Measurements from ENCODE around the gene MACF1. TPM values are rescaled to one million over a fixed set of nuclear protein-coding genes. Genes with fewer than 3 reads are reported as not detected.

Gene MACF1
- total and polyA plus RNA-seq, 2 donors: 93.2 to 124 TPM

- H3K9me3 ChIP-seq (ENCODE audit: control insufficient read depth in 2 of 2, insufficient read depth in 1 of 2, low read length in 1 of 2): no peaks in the 10 kb centered on the region
- H3K4me1 ChIP-seq (ENCODE audit: control insufficient read depth in 2 of 2, insufficient read depth in 2 of 2, low read length in 2 of 2): no peaks in the 10 kb centered on the region
- no peaks in the 10 kb centered on the region for H3K27me3 ChIP-seq (ENCODE audit: control insufficient read depth in 2 of 2, insufficient read depth in 1 of 2, low read length in 1 of 2)
- no peak for DNase-seq (ENCODE audit: low read depth in 6 of 9, low spot score in 9 of 9)
- WGBS: 95% methylated on average over 3 of the region's 3 CpGs
- H3K36me3 ChIP-seq (ENCODE audit: control insufficient read depth in 2 of 2, insufficient read depth in 2 of 2, low read length in 1 of 2): peaks cover 47 to 53% of the 10 kb centered on the region in 2 donors
- no peak overlapping the region for H3K4me3 ChIP-seq (ENCODE audit: low read length in 2 of 2)
- H3K27ac ChIP-seq (ENCODE audit: low read depth in 1 of 2, low read length in 1 of 2): no peak overlapping the region
Observed at GRCh38 chr1:39293375-39294070, 89.0 kb downstream of the MACF1 start.

GRCh38 chr1:39294531-39294930 is 90.0 kb downstream of the MACF1 start:
- 98% methylated on average over 1 of the region's 1 CpG for WGBS
- H3K9me3 ChIP-seq (ENCODE audit: control insufficient read depth in 2 of 2, insufficient read depth in 1 of 2, low read length in 1 of 2): no peaks in the 10 kb centered on the region
- H3K36me3 ChIP-seq (ENCODE audit: control insufficient read depth in 2 of 2, insufficient read depth in 2 of 2, low read length in 1 of 2): peaks cover 47 to 55% of the 10 kb centered on the region in 2 donors
- DNase-seq (ENCODE audit: low read depth in 6 of 9, low spot score in 9 of 9): no peak
- no peaks in the 10 kb centered on the region for H3K4me1 ChIP-seq (ENCODE audit: control insufficient read depth in 2 of 2, insufficient read depth in 2 of 2, low read length in 2 of 2)
- H3K27me3 ChIP-seq (ENCODE audit: control insufficient read depth in 2 of 2, insufficient read depth in 1 of 2, low read length in 1 of 2): no peaks in the 10 kb centered on the region
- H3K27ac ChIP-seq (ENCODE audit: low read depth in 1 of 2, low read length in 1 of 2): no peak overlapping the region
- H3K4me3 ChIP-seq (ENCODE audit: low read length in 2 of 2): no peak overlapping the region

- Histone ChIP-seq H3K36me3 (ENCODE audit: control insufficient read depth in 2 of 2, insufficient read depth in 2 of 2, low read length in 1 of 2) (peaks cover 56 to 66% of the 10 kb centered on the region in 2 donors), H3K9me3 (ENCODE audit: control insufficient read depth in 2 of 2, insufficient read depth in 1 of 2, low read length in 1 of 2) (no peaks in the 10 kb centered on the region), H3K4me1 (ENCODE audit: control insufficient read depth in 2 of 2, insufficient read depth in 2 of 2, low read length in 2 of 2) (no peaks in the 10 kb centered on the region), H3K27ac (ENCODE audit: low read depth in 1 of 2, low read length in 1 of 2) (no peak overlapping the region), H3K4me3 (ENCODE audit: low read length in 2 of 2) (no peak overlapping the region), H3K27me3 (ENCODE audit: control insufficient read depth in 2 of 2, insufficient read depth in 1 of 2, low read length in 1 of 2) (no peaks in the 10 kb centered on the region)
- 98% methylated on average over 2 of the region's 2 CpGs for WGBS
- no peak for DNase-seq (ENCODE audit: low read depth in 6 of 9, low spot score in 9 of 9)
Observed at GRCh38 chr1:39295901-39296300, 91.4 kb downstream of the MACF1 start.

- H3K4me3 ChIP-seq (ENCODE audit: low read length in 2 of 2): no peak overlapping the region
- H3K36me3 ChIP-seq (ENCODE audit: control insufficient read depth in 2 of 2, insufficient read depth in 2 of 2, low read length in 1 of 2): peaks cover 55 to 62% of the 10 kb centered on the region in 2 donors
- H3K27ac ChIP-seq (ENCODE audit: low read depth in 1 of 2, low read length in 1 of 2): no peak overlapping the region
- 77% methylated on average over 5 of the region's 5 CpGs for WGBS
- no peaks in the 10 kb centered on the region for H3K27me3 ChIP-seq (ENCODE audit: control insufficient read depth in 2 of 2, insufficient read depth in 1 of 2, low read length in 1 of 2)
- DNase-seq (ENCODE audit: low read depth in 6 of 9, low spot score in 9 of 9): no peak
- H3K4me1 ChIP-seq (ENCODE audit: control insufficient read depth in 2 of 2, insufficient read depth in 2 of 2, low read length in 2 of 2): no peaks in the 10 kb centered on the region
- H3K9me3 ChIP-seq (ENCODE audit: control insufficient read depth in 2 of 2, insufficient read depth in 1 of 2, low read length in 1 of 2): no peaks in the 10 kb centered on the region
Observed at GRCh38 chr1:39297551-39297950, 93.1 kb downstream of the MACF1 start.

- no peak for DNase-seq (ENCODE audit: low read depth in 6 of 9, low spot score in 9 of 9)
- H3K9me3 ChIP-seq (ENCODE audit: control insufficient read depth in 2 of 2, insufficient read depth in 1 of 2, low read length in 1 of 2): no peaks in the 10 kb centered on the region
- H3K27me3 ChIP-seq (ENCODE audit: control insufficient read depth in 2 of 2, insufficient read depth in 1 of 2, low read length in 1 of 2): no peaks in the 10 kb centered on the region
- WGBS: 96% methylated on average over 5 of the region's 5 CpGs
- H3K4me3 ChIP-seq (ENCODE audit: low read length in 2 of 2): no peak overlapping the region
- peaks cover 35 to 37% of the 10 kb centered on the region in 2 donors for H3K36me3 ChIP-seq (ENCODE audit: control insufficient read depth in 2 of 2, insufficient read depth in 2 of 2, low read length in 1 of 2)
- no peak overlapping the region for H3K27ac ChIP-seq (ENCODE audit: low read depth in 1 of 2, low read length in 1 of 2)
- H3K4me1 ChIP-seq (ENCODE audit: control insufficient read depth in 2 of 2, insufficient read depth in 2 of 2, low read length in 2 of 2): no peaks in the 10 kb centered on the region
Observed at GRCh38 chr1:39301606-39302005, 97.1 kb downstream of the MACF1 start.

- WGBS: 96% methylated on average over 2 of the region's 2 CpGs
- H3K9me3 ChIP-seq (ENCODE audit: control insufficient read depth in 2 of 2, insufficient read depth in 1 of 2, low read length in 1 of 2): no peaks in the 10 kb centered on the region
- no peak for DNase-seq (ENCODE audit: low read depth in 6 of 9, low spot score in 9 of 9)
- no peaks in the 10 kb centered on the region for H3K4me1 ChIP-seq (ENCODE audit: control insufficient read depth in 2 of 2, insufficient read depth in 2 of 2, low read length in 2 of 2)
- no peak overlapping the region for H3K4me3 ChIP-seq (ENCODE audit: low read length in 2 of 2)
- no peaks in the 10 kb centered on the region for H3K27me3 ChIP-seq (ENCODE audit: control insufficient read depth in 2 of 2, insufficient read depth in 1 of 2, low read length in 1 of 2)
- H3K36me3 ChIP-seq (ENCODE audit: control insufficient read depth in 2 of 2, insufficient read depth in 2 of 2, low read length in 1 of 2): peaks cover 28 to 32% of the 10 kb centered on the region in 2 donors
- H3K27ac ChIP-seq (ENCODE audit: low read depth in 1 of 2, low read length in 1 of 2): no peak overlapping the region
Observed at GRCh38 chr1:39305555-39305954, 101.1 kb downstream of the MACF1 start.

- Histone ChIP-seq H3K36me3 (ENCODE audit: control insufficient read depth in 2 of 2, insufficient read depth in 2 of 2, low read length in 1 of 2) (peaks cover 20 to 25% of the 10 kb centered on the region in 2 donors), H3K27ac (ENCODE audit: low read depth in 1 of 2, low read length in 1 of 2) (no peak overlapping the region), H3K9me3 (ENCODE audit: control insufficient read depth in 2 of 2, insufficient read depth in 1 of 2, low read length in 1 of 2) (no peaks in the 10 kb centered on the region), H3K27me3 (ENCODE audit: control insufficient read depth in 2 of 2, insufficient read depth in 1 of 2, low read length in 1 of 2) (no peaks in the 10 kb centered on the region), H3K4me3 (ENCODE audit: low read length in 2 of 2) (no peak overlapping the region), H3K4me1 (ENCODE audit: control insufficient read depth in 2 of 2, insufficient read depth in 2 of 2, low read length in 2 of 2) (no peaks in the 10 kb centered on the region)
- no peak for DNase-seq (ENCODE audit: low read depth in 6 of 9, low spot score in 9 of 9)
- WGBS: 98% methylated on average over 6 of the region's 6 CpGs
Observed at GRCh38 chr1:39310015-39310414, 105.5 kb downstream of the MACF1 start.

GRCh38 chr1:39310691-39311090 is 106.2 kb downstream of the MACF1 start:
- Histone ChIP-seq H3K9me3 (ENCODE audit: control insufficient read depth in 2 of 2, insufficient read depth in 1 of 2, low read length in 1 of 2) (no peaks in the 10 kb centered on the region), H3K27ac (ENCODE audit: low read depth in 1 of 2, low read length in 1 of 2) (no peak overlapping the region), H3K27me3 (ENCODE audit: control insufficient read depth in 2 of 2, insufficient read depth in 1 of 2, low read length in 1 of 2) (no peaks in the 10 kb centered on the region), H3K4me3 (ENCODE audit: low read length in 2 of 2) (no peak overlapping the region), H3K4me1 (ENCODE audit: control insufficient read depth in 2 of 2, insufficient read depth in 2 of 2, low read length in 2 of 2) (no peaks in the 10 kb centered on the region), H3K36me3 (ENCODE audit: control insufficient read depth in 2 of 2, insufficient read depth in 2 of 2, low read length in 1 of 2) (peaks cover 23 to 30% of the 10 kb centered on the region in 2 donors)
- DNase-seq (ENCODE audit: low read depth in 6 of 9, low spot score in 9 of 9): no peak
- 98% methylated on average over 4 of the region's 4 CpGs for WGBS

GRCh38 chr1:39317111-39317510 is 112.6 kb downstream of the MACF1 start:
- WGBS: 97% methylated on average over 8 of the region's 8 CpGs
- Histone ChIP-seq H3K27me3 (ENCODE audit: control insufficient read depth in 2 of 2, insufficient read depth in 1 of 2, low read length in 1 of 2) (no peaks in the 10 kb centered on the region), H3K4me1 (ENCODE audit: control insufficient read depth in 2 of 2, insufficient read depth in 2 of 2, low read length in 2 of 2) (no peaks in the 10 kb centered on the region), H3K36me3 (ENCODE audit: control insufficient read depth in 2 of 2, insufficient read depth in 2 of 2, low read length in 1 of 2) (peaks cover 28 to 49% of the 10 kb centered on the region in 2 donors), H3K4me3 (ENCODE audit: low read length in 2 of 2) (no peak overlapping the region), H3K27ac (ENCODE audit: low read depth in 1 of 2, low read length in 1 of 2) (no peak overlapping the region), H3K9me3 (ENCODE audit: control insufficient read depth in 2 of 2, insufficient read depth in 1 of 2, low read length in 1 of 2) (no peaks in the 10 kb centered on the region)
- no peak for DNase-seq (ENCODE audit: low read depth in 6 of 9, low spot score in 9 of 9)

Data from thymus (tissue), 11 donors.